Uterus (tissue), 2 donors: Measurements from ENCODE around the gene NSRP1.

Source experiments
- CTCF ChIP-seq, 4 experiments: fragments of 200-600 bp in 2 of 4; fragments of 450-650 bp in 2 of 4; sonication (generic) in 2 of 4; IDR thresholded peaks; one replicate each; pipeline ENCODE4 v1.5.1; 2016 to 2019; ENCODE audit warnings: antibody characterized with exemption in 4 of 4, mild to moderate bottlenecking in 2 of 4, moderate library complexity in 1 of 4
- POLR2A ChIP-seq, 2 donors: fragments of 450-650 bp; IDR thresholded peaks; one replicate each; pipeline ENCODE4 v1.6.1; 2016; ENCODE audit warnings: antibody characterized with exemption in 2 of 2, mild to moderate bottlenecking in 1 of 2, moderate library complexity in 1 of 2

- TF ChIP-seq CTCF (IDR thresholded peaks at IDR 0.05) (no peak), POLR2A (IDR thresholded peaks at IDR 0.05) (no peak)
These were observed 44.0 kb downstream of the NSRP1 start for GRCh38 chr17:30160419-30161172.
